ENCODE results near the gene RFC2.

The RFC2 gene

GRCh38 chr7:74254129-74254857 lies at the start of gene RFC2:
Gene RFC2, minus strand, starts transcription at chr7:74254399. Its CDS starts 16 bp downstream, at chr7:74254383.
- DNase-seq: peak; percentile 96 to 98

DNA sequence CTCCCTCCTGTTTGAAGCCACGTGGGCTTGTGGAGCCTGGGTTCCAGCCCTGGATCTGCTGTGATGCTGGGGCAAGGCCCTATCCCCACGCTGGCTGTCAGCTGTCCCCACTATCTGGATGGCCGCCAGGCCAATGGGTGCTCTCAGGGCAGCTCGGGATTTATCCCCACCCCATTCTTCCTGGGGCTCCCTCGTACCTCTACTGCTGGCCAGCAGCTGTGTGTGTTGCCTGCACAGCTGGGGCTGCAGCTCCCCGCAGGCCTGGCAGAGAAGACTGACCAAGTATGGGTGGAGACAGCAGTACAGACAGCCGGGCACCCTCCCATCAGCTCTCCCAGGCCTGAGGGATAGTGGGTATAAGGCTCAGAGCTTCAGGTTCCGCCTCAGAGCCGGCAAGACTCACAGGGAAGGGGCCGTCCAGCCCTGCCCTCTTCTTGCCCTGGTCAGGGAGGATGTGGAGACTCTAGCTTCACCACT lies 48.6 kb upstream of the RFC2 start:
- DNase-seq: no peak

GRCh38 chr7:74300926-74301325 lies 46.7 kb upstream of the RFC2 start:
- no peak for DNase-seq

- no peak for DNase-seq
Observed at GRCh38 chr7:74299401-74299800, 45.2 kb upstream of the RFC2 start.

GRCh38 chr7:74297516-74298233 lies 43.5 kb upstream of the RFC2 start:
- no peak for DNase-seq

- DNase-seq: no peak
Observed at GRCh38 chr7:74294191-74294998, 40.2 kb upstream of the RFC2 start.

DNA sequence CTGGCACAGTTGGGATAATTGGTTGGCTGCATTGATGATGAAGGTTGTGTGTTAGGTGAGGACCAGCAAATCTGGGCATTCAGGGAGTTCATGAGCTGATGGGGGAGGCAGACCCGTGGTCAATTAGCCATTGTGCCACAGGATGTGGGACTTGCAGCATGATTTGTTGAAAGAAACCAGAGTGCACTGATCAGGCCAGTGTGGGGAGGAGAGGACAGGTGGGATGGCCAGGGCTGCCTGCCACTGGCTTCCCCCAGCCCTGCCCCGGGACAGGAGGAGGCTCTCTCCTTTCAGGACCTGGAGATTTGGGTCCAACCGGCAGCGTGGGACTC lies 39.3 kb upstream of the RFC2 start:
- no peak for DNase-seq

DNA sequence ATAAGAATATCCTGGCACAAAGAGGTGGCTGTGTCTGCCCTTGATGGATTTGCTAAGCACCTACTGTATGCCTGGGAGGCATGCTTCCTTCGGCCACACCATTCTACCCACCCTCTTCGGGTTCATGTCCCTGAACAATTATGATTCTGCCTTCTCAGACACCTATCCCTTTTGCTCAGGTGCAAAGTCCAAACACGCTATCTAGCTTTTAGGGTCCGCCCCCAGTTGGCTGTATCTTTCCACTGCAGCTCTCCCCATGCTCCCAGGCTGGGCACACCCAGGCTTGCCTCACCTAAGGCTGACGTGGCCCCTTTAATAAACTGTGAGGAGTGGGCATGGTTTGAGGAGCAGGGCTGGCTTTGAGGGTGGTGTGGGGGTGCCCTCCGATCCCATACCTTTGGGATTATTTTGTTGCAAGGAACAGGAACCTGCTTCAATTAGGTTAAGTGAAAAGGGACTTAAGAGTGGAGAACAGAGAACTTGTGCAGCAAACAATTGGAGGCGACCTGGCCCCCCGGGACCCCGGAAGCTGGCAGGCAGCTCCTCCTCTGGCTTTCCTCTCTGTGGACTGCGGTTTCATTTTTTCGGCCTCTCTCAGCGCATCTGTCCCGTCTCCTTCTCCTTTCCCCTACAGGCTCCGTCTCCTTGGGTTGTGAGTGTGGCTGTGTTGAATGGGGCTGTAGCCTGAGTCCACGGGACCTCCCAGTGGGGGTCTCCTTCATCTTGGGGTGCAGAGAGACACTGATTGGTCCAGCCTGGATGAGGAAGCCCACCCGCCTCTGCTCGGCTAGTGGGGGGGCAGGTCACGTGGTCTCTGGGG lies 38.8 kb upstream of the RFC2 start:
- DNase-seq: no peak

DNA sequence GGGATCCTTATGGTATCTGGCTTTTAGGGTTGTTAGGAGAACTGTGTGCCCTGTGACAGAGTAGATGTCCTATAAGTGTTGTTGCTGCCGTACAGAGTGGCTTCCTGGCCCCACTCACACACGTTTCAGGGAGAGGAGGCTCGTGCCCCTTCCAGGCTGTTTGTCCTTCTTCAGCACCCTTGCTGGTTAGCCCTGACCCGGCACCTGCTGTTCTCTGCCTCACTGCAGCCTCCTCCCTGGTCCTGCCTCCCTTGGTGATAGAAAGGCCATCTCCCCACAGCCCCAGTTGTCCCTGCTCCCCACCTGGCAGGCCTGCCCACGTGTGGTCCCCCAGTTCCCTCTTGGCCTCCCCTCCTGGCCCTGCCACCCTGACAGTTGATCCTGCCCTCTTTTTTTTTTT lies 37.3 kb upstream of the RFC2 start:
- DNase-seq: no peak

- DNase-seq: no peak
Observed at GRCh38 chr7:74290981-74291441, 36.8 kb upstream of the RFC2 start.

DNA sequence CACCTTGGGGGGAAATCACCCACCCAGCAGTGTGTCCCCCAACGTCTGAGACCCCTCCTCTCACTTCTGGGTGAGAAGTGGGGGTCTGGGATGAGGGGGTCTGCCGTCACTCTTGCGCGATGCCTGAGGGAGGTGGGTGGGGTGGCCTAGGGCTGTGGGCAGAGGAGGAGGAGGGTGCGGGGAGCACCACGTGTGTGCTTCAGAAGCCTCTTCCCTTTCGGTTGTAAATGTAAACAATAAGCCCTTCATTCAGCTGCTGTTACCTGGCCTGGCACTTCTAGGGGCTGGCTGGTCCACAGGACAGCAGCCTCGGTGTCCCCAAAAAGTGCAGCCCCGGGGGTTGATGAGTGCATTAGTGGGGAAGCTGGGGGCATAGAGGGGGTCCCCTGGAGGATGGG lies 36.4 kb upstream of the RFC2 start:
- DNase-seq: no peak

- DNase-seq: peak; percentile 29 to 39
Observed at GRCh38 chr7:74289659-74290552, 35.7 kb upstream of the RFC2 start.

GRCh38 chr7:74289018-74289658 lies 34.9 kb upstream of the RFC2 start, which contains the start of gene CLIP2:
Gene CLIP2, plus strand, starts transcription at chr7:74289407. Its CDS starts 28,140 bp downstream, at chr7:74317547.
- peak; percentile 80 to 85 for DNase-seq

DNA sequence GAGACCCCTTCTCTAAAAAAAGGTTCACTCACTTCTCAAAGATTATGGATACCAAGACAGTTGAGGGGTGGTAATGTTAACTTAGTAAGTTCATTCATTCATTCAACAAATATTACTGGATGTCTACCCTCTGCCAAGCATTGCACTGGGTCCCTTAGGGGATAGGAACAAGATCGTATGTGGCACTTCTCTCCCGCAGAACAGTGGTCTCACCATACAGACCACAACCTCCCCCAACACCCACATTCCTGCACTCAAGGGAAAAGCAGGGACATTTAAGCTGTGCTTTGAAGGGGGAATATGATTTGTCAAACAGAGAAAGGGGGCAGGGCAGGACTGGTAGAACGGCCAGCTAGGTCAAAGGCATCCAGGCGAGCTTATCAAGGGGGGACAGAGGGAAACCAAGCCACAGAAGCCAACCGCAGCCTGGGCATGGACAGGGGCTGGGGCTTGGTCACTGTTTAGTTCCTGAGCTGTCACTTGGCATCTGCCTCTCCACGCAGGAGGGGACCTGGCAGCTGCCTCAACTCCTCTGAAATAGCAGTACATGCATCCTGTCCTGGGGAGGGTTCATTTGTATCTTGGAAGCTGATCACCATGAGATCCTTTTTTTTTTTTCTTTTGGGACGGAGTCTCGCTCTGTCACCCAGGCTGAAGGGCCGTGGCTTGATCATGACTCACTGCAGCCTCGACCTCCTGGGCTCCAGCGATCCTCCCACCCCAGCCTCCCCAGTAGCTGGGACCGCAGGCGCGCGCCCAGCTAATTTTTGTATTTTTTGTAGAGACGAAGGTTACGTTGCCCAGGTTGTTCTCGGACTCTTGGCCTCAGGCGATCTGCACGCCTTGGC lies 34.1 kb upstream of the RFC2 start:
- no peak for DNase-seq

- no peak for DNase-seq
Observed at GRCh38 chr7:74287303-74288033, 33.3 kb upstream of the RFC2 start.

GRCh38 chr7:74286131-74286530 lies 31.9 kb upstream of the RFC2 start:
- no peak for DNase-seq

DNA sequence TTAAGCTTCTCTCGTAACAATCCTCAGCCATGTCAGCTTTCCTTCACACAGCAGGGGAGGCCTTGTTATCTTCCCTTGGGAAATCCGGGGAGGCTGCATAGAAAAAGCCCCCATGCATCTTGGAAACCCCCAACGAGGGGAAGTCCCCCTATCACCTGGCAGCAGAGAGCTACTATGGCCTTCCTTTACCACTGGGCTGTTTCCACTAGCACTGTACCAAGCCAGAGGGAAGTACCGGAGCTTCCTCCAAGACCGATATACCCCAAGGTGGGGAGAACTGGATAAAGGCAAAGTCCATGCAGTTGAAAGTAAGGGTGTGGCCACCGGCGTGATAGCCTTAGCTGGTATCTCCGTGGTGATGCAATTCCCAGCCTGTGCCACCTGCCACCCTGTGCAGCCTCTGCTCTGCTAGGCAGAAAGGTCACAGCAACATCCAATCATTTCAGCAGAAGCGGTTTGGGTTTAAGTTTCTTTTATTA lies 30.6 kb upstream of the RFC2 start:
- DNase-seq: no peak

- no peak for DNase-seq
Observed at GRCh38 chr7:74283858-74284447, 29.8 kb upstream of the RFC2 start.

Measured in CD4-positive, alpha-beta T cell treated with Interferon alpha-2 for 1 hour (primary cell).